IMR-90 (cell line): ENCODE data around the gene UBE3A.

Source experiments
- BHLHE40 ChIP-seq: fragments of 150-350 bp; IDR thresholded peaks from 2 replicates; pipeline ENCODE4 v1.6.1; 2016; ENCODE audit warnings: mild to moderate bottlenecking, low read depth, low read length
- CEBPB ChIP-seq: IDR thresholded peaks from 2 replicates; pipeline ENCODE4 v1.6.1; 2012; ENCODE audit warnings: low read depth, low read length, improper control_type of control experiment
- ELK1 ChIP-seq: fragments of 150-350 bp; IDR thresholded peaks from 2 replicates; pipeline ENCODE4 v1.6.1; 2016; ENCODE audit warnings: low read depth, mild to moderate bottlenecking, low read length, moderate library complexity, borderline replicate concordance
- MAFK ChIP-seq: IDR thresholded peaks from 2 replicates; pipeline ENCODE4 v1.6.1; 2012; ENCODE audit warnings: low read depth, low read length, improper control_type of control experiment
- POLR2A ChIP-seq: IDR thresholded peaks from 2 replicates; pipeline ENCODE4 v1.6.1; 2012; ENCODE audit warnings: mild to moderate bottlenecking, low read depth, low read length
- RAD21 ChIP-seq: IDR thresholded peaks from 2 replicates; pipeline ENCODE4 v1.6.1; 2012; ENCODE audit warnings: low read length, improper control_type of control experiment
- RCOR1 ChIP-seq: IDR thresholded peaks from 2 replicates; pipeline ENCODE4 v1.6.1; 2012; ENCODE audit warnings: mild to moderate bottlenecking, low read length, improper control_type of control experiment; ENCODE audit not compliant: insufficient replicate concordance
- USF2 ChIP-seq: fragments of 150-350 bp; IDR thresholded peaks from 2 replicates; pipeline ENCODE4 v1.6.1; 2017; ENCODE audit warnings: mild to moderate bottlenecking, antibody characterized with exemption, low read length, low read depth
- TF ChIP-seq, protein P1 (sequence below): conservative IDR thresholded peaks from 2 replicates; pipeline ENCODE4 v1.5.1; 2012; ENCODE audit warnings: mild to moderate bottlenecking, low read depth, low read length, improper control_type of control experiment

- TF ChIP-seq USF2 (no peak), BHLHE40 (no peak), POLR2A (no peak), ELK1 (no peak), RAD21 (no peak), CEBPB (no peak), MAFK (no peak), RCOR1 (no peak)
- TF ChIP-seq, protein P1, sequence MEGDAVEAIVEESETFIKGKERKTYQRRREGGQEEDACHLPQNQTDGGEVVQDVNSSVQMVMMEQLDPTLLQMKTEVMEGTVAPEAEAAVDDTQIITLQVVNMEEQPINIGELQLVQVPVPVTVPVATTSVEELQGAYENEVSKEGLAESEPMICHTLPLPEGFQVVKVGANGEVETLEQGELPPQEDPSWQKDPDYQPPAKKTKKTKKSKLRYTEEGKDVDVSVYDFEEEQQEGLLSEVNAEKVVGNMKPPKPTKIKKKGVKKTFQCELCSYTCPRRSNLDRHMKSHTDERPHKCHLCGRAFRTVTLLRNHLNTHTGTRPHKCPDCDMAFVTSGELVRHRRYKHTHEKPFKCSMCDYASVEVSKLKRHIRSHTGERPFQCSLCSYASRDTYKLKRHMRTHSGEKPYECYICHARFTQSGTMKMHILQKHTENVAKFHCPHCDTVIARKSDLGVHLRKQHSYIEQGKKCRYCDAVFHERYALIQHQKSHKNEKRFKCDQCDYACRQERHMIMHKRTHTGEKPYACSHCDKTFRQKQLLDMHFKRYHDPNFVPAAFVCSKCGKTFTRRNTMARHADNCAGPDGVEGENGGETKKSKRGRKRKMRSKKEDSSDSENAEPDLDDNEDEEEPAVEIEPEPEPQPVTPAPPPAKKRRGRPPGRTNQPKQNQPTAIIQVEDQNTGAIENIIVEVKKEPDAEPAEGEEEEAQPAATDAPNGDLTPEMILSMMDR, result no peak
Observed at GRCh38 chr15:25422021-25422420, 16.8 kb downstream of the UBE3A start.
